Non-pigmented ciliary epithelial cell (primary cell): ENCODE measurements around the gene OSBPL7.

Source experiments
- DNase-seq: peaks from one replicate; pipeline ENCODE4 v3.0.0-alpha.2; 2010; ENCODE audit warnings: low read depth

The OSBPL7 gene

DNA sequence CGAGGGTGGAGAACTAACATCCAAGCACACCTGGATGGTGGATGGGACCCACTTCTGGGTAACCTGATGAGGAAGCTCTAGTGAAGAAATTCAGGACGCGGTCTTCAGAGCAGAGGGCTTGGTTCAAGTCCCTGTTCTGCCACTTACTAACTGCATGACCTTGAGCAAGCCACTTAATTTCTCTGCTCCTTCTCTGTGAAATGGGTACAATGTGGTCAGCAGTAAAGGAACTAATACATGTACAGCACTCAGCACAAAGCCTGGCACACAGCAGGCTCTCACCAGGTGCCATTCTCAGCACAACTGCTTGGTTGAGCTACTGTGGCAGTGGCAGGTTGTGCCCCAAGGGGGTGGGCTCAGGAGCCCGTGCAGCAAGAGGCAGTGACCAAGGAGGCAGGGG, 1.9 kb upstream of the OSBPL7 start:
- DNase-seq = no peak

DNA sequence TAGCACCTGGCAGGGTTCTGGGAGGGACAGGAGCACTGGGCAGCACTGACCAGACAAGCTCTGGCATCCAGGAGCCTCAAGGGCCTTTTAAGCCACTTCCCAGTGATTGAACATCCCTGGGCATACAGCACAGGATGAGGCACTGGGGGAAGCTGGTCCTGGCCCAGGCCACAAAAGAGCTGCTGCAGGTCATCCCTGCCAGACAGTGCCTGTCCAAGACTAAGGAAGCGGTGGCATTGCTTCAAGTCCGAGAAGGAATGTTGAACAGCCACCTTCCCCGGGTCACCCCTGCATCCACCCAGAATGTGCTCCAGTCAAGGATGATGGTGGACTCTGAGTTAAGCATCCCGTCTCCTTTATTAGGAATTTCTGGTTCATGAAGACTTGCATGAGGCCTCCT, 1.2 kb upstream of the OSBPL7 start:
- DNase-seq = no peak

DNA sequence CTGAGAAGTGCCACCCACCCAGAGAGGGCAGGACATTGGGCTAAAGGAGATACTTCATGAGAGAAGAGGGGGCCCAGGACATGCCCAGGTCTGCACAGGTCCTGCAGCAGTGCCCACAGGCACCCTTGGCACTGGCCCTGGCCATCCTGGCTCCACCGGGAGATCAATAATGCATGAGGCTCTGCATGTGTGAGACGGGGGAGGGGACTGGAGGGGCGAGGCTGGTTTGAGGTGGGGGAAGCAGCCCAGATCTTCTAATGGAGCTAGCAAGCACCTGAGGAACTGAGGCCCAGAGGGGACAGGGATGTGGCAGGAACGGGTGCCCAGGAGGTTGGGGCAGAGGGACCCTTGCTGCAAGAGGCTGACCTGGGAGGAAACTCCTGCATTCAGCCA, 567 bp downstream of the OSBPL7 start:
- DNase-seq = no peak

DNA sequence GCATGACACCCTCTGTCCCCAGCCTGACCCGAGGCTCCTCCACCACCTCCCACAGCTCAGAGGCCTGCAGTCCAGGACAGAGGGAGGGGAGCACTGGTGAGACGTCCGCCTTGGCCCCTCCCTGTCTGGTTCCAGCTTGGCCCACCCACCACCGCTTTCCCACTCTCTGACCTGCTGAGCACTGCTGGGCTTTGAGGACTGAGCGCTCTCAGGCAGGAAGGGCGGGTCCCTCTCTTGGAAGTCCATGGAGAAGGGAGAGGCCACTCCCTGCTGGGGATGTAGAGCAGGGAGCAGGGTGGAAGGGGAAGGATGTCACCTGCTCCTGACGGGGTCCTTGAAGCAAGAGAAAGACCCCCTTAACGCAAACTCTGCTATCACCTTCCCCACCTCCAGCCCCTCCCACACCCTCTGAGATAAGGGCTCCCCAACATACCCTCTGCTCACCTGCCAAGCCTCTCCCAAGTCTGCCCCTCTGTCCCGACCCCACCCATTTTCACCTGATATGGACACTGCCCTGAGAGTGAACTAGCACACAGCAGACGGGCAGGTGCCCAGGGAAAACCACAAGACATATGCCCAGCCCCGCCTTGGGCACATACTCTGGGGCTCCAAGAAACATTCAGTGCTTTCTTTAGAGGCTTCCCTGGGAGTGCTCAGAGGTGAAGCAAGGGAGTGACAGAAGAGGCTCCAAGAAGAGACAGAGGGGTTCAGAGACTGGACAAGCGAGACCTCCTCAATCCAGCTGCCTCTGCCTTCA, 1.4 kb downstream of the OSBPL7 start:
- DNase-seq = no peak

DNA sequence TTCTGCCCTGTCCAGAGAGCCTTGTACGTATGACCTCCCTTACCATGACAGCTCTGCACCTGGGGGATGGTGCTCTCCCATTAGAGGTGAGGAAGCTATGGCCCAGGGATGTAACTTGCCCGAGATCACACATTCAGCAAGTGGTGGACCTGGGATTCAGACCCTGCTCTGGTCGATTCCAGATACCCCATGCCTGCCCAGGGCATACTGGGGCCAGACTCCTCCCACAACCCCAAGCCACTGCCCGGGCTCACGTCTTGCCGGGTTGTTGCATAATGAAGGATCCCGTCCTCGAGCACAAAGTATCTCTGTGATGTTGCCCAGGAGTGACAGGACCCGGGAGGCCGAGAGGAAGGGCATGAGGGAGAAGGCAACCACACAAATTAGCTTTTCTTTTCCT, 2.1 kb downstream of the OSBPL7 start:
- no peak for DNase-seq

DNA sequence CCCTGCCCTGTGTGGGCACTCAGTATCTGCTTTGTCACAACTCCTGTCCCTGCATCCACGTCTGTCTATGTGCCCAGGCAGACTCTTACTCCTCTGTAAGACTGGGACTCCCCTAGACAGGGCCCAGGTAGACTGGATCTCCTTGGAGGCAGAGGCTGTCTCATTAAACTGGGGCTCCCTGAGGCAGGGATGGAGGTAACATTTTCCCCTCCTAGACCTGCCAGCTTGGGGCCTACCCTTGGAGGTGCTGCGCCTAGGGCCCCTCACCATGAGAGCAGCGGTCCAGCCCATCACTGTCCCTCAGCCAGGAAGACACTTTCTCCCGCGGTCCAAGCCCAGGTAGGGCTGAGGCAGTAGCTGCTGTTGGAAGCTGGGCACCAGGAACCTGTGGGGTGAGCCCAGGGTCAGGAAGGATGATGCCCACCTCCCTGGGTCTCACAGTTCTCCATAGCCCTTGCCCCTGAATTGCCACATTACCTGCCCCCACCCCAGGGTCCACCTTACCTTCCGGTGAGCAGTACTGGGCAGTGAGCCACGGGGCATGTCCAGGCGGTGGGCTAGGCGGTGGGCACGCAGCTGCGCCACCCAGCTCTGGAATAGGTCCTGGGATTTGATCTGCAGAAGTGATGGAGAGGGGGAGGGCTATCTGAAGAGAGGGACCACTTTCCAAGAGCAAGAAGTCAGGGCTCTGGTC, 3.4 kb downstream of the OSBPL7 start:
- DNase-seq = no peak

DNA sequence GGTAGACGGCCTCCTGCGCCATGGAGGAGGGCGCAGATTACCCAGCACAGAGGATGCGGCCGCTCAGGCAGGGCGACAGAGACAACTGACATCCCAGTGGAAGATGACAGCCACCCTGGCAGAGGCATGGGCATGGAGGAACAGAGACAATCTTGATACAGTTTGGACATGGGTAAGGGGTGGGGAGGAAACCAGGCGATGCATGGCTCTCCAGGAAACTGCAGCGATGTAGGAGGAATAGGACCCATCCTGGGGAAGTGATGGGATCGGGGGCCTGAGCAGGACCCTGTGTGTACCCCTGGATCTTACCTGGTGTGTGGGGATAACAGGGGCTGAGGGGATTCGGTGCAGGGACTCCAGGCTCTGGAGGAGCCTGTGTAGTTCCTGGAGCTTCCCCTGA, 4.6 kb downstream of the OSBPL7 start:
- no peak for DNase-seq

DNA sequence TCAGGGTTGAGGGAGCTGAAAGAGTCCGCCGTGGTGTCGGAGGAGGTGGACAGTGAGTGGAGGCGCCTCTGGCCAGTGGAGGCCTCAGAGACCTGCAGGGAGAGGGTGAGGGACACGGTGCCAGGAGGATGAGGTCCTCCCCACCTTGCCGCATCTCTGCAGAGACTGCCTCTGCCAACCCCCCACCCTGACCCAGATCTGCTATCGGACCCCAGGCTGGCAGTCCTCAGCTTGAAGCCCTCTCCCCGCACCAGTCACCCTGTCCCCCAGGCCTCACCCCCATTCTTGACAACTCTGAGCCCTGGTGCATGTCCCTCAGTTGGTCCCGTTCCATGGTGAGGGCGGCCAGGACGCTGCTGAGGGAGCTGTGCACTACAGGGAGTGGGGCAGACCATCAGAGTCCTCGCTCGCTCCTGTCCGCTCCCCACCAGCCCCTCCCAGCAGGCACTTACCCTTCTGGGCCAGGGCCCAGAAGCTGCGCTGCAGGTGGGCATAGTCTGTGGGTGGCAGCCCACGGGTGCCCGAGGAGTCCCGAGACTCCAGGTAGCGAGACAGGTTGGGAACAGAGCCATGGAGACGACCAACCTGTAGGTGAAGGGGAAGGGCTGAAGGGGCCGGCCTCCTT, 5.4 kb downstream of the OSBPL7 start:
- no peak for DNase-seq

DNA sequence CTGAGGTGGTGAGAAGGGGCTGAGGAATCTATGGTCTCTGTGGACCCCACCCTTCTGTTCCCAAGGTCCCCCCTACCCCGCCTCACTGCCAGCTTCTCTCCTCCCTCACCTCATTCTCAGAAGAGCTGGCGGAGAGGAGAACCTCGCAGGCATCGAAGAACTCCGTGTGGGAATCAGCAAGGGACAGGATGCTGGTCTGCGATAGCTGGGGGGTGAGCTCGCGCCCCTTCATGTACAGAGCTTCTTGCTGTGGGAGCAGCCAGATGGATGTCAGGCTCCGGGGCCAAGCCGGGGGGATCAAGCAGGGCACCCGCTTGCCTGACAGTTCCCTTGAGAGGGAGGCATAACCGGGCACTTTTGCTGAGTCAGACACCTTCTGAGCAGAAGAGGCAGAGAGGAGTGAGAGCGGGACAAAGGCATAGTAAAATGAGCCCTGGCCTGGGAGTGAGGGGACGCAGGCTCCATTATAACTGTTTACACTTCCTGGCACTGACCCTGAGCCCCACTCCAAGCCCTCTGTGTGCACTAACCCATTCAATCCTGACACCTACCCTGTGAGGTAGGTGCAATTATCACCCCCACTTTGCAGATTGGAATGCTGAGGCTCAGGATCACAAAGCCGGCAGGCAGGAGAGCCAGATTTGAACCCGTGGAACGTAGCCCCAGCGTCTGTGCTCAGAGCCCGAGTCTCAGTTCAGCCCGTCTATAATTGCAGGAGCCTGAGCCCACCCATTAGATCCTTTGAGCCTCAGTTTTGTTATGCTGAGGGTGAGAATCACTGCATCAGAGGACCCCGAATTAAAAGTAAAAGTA, 6.3 kb downstream of the OSBPL7 start:
- DNase-seq = no peak

DNA sequence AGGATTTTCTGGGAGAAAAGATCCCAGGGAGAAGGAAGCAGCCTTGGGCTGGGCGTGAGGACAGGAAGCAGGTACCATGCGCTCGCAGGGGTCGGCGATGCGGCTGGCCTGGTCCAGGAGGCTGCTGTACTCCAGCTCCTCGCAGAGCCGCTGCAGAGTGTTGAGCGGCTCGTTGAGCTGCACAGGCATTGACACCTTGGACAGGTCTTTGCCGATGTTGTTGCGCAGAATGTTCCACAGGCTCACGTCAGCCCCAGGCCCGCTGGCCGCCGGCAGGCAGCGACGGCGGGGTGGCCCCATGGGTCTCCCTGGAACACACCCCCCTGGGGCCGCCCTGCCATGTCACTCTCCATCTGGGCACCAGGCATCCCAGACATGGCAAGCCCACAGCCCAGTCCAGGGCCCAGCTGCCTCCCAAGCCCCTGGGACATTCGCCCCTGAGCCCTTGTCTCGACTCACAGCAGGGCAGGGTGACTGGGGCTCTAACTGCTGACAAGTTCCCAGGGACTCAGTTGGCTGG, 8.0 kb downstream of the OSBPL7 start:
- DNase-seq = no peak

DNA sequence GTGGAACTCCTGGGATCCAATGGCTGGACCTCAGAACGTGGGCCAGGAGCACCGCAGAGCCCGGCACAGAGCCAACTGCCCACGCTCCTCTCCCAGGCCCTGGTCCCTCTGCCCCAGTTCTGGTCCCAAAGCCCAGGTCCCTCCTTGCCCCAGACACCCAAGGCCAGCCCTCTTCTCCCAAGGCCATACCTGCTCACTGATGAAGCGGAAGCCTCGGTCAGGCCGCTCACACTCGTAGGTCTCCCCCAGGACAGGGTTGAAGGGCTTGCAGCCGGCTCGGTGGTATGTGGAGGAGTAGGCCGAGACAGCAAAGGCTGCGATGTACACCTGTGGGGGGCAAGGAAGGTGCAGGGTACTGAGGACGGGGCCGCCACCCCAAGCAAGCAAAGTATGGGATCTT, 8.5 kb downstream of the OSBPL7 start:
- no peak for DNase-seq

DNA sequence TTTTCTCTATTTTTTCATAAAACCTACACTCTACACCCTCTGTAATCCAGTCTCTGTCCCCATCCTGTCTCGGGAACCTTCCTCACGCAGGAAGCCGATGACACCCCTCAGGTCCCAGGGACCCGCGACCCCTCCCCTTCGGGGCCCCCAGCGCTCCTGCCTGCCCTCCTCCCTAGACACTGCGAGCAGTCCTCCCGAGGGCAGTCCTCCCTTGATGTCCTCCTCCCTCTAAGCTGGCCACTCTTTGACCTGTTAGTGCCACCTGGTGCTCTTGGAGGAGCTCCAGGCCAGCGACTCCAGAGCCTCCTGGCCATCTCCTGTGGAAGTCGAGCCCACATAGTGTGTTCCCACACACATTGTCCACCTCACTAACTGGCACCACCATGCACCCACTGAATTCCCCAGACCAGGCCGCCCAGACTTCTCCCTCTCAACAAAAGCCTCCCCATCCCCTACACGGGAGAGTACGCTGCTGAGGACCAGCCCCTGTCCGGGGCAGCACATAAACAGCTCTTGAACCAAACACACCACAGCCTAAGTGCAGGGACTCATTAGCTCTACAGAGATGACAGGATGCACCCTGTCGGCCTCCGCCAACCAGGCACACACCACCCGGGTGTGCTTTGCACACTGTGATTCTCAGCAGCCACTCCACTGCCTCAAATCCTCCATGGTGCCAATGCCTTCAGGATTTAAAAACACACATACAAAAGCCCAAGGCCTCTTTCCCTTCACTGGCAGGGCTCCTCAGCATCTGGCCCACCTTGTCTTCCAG, 9.3 kb downstream of the OSBPL7 start:
- no peak for DNase-seq

DNA sequence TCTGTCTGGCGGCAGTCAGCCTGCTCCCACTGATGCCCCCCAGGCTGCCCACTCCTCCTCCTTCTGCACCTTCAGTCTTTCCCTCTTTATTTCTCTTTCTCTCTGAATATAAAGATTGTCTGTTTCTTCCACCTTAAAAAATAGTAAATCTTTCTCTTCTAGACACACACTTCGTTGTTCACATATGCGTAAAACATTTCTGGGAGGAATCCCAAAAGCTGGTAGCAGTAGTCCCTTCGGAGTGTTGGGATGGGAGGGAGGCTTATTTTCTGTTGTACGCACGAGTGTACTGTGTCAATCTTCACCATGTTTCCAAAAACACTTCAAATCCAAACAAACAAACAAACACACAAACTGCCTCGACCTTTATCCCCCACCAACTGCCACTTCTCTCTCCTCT, 9.9 kb downstream of the OSBPL7 start:
- DNase-seq = no peak

DNA sequence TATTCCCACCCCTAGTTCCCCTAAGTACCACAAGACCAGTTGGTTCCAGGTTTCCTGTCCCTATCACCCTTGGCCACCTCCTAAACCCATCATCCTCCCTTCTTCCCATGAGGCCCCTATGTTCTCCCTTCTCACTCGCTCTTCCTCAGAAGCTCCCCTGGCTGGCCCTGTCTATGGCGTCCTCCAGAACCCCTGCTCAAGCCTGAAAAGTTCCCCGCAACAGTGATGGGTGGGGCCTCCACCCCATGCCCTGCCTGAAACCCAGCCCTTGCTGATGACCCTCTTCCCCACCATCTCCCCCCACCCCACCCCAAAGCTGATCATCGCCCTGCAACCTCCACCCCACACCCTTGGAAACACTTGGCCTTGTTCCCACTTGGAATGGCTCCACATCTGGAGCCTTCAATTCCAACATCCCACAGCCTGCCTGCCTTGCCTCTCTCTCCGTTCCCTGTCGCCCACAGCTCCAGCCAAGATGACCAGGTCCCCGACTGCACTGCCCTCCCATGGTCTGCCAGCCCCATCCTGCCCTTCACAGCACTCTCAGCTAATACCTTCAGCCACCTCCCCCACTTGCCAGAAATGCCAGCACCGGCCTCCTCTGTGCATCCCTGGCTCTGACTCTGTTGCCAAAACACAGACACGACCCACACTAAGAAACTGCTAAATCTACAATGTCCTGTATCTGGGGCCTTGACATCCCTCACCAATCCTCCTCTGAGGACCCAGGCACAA, 10.5 kb downstream of the OSBPL7 start:
- no peak for DNase-seq

DNA sequence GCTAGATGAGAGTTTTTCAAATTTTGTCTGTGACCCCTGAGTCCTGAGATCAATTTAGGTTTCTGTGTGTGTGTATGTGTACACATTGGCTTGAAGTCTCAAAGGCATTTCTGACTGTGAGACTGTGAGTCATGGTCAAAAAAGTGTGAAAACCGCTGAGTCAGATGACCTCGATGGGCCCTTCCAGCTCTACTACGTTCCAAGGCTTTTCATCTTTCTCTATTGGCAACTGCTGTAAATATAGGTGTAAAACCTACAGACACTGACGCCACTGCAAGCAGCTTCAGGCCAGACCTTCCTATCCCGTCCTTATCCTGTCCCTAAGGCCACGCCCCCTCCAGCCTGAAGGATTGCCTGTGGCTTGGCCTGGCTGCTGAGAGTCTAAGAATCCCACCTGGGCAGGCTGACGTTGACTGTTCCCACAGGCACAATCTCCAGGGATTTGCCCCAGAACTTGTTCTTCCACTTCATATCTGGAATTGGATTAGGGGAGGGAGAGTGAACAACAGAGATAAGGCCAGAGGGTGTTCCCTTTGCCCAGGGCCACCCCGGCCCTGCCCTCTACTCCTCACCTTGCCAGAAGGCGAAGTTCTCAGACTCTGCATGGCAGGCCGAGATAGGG, 11.3 kb downstream of the OSBPL7 start:
- peak; percentile 72 for DNase-seq

DNA sequence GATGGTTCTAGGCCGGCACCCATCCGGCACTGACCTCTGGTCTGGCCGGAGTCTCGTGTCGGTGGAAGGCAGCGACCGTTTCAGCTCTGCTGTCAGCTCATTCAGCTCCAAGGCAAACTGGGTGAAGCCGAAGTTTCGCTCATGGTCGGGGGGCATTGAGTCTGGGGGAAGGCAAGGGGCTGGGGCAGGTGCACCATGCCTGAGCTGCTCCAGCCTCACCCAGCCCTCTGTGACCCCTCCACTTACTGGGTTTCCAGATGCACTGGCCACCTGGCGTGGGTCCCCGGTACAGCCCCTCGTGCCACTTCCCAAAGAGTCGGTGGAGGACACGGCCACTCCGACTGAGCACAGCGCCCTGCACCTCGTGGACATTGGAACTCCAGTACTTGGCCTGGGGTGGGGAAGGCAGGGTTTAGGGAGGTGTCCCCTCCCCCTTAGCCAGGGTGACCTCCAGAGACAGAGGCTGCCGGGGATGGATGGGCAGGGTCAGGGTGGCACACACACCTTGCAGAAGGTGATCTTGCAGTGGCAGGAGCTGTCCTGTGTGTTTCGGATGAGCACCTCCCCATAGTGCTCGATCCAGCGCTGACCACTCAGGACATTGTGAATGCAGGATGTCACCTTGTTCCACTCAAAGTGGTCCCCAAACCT, 12.6 kb downstream of the OSBPL7 start:
- no peak for DNase-seq

DNA sequence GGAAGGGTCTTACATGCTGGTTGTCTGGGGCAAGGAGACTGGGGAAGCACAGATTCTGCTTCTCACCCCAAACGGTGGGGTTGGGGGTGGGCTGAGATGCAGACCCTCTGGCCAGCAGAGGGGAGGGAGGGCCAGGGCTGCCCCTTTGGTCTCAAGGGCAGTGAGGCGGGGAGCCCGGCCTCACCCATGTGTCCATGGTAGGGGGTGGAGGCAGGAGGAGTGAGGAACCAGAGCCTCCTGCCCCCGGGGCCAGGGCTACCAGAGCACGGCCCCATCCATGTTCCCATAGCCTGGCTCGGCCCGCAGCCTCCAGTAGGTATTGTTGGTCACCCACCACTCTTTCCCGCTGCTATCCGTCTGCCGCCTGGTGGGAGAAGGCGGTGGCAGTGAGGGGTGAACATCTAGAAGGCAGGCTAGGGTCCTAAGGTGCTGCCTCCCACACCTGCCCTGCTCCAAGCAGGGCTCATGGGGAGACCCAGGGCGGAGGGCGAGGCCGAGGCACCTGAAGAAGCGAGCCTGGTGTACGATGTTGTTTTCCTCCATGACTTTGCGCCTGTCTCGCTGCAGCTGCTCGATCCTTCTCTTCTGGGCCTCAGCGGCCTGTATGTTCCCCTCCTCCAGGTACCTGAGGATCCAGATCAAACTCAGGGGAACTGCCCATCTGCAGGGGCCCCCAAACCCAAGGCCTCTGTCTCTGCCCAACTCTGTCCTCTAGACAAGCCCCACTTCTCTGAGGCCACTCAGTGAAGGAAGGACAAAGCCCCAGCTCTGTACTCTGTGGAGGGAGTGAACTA, 13.4 kb downstream of the OSBPL7 start:
- DNase-seq = no peak

DNA sequence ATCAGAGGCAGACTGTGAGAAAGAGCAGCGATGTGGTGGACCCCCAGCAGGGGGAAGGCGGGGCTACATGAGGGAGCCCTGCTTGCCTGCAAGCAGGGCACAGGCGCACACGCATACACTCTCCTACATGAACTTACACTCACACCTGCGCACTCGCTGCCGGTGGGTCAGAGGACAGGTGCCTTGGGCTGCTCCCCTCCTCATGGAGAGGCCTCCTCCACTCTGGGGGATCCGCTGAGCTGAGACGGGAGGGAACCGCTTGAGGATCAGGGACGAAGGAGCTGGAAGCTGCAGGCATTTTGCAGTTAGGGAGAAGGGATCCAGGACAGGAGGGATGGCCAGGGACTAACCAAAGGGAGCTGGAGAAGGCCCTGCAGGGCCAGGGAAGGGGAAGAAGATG, 14.2 kb downstream of the OSBPL7 start:
- no peak for DNase-seq

DNA sequence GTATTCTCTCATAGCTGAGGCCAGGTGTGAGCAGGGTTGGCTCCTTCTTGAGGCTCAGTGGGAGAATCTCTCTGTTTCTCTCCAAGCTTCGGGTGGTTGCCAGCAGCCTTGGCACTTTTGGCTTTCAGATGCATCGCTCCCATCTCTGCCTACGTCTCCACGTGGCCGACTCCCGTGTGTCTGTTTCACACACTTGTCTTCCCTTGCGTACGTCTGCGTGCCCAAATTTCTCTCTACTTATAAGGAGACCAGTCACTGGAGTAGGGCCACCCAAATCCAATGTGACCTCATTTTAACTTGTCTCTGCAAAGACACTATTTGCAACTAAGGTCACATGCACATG, 14.7 kb downstream of the OSBPL7 start:
- no peak for DNase-seq
